Neural progenitor cell (in vitro differentiated cells): ENCODE measurements around the gene KERA. TPM values are rescaled to one million over a fixed set of nuclear protein-coding genes. Genes with fewer than 3 reads are reported as not detected.

Source experiments
- DNase-seq: peaks from one replicate; pipeline ENCODE4 v3.0.0-alpha.2; 2016; ENCODE audit warnings: low spot score
- H2AFZ ChIP-seq: fragments of 200-600 bp; sonication (generic); replicated peaks from 2 replicates; pipeline ENCODE4 v1.6.1; 2016; ENCODE audit warnings: antibody characterized with exemption
- H3F3A ChIP-seq: fragments of 200-600 bp; sonication (generic); 2 replicates; pipeline ENCODE4 v1.6.1; 2016; ENCODE audit warnings: antibody characterized with exemption, low read depth
- H3K27ac ChIP-seq: fragments of 200-600 bp; sonication (generic); 2 replicates; pipeline ENCODE4 v1.5.1; 2016; ENCODE audit warnings: mild to moderate bottlenecking
- H3K27me3 ChIP-seq: fragments of 200-600 bp; sonication (generic); 2 replicates; pipeline ENCODE4 v1.6.1; 2016; ENCODE audit warnings: mild to moderate bottlenecking, moderate library complexity
- H3K36me3 ChIP-seq: fragments of 200-600 bp; sonication (generic); 2 replicates; pipeline ENCODE4 v1.5.1; 2016
- H3K4me1 ChIP-seq: fragments of 200-600 bp; sonication (generic); 2 replicates; pipeline ENCODE4 v1.6.1; 2016; ENCODE audit warnings: mixed run types
- H3K4me2 ChIP-seq: fragments of 200-600 bp; sonication (generic); 2 replicates; pipeline ENCODE4 v1.6.1; 2016
- H3K4me3 ChIP-seq: fragments of 200-600 bp; sonication (generic); 2 replicates; pipeline ENCODE4 v1.5.1; 2016
- H3K79me2 ChIP-seq: fragments of 200-600 bp; sonication (generic); 2 replicates; pipeline ENCODE4 v1.6.1; 2016; ENCODE audit warnings: low read depth
- H3K9ac ChIP-seq: fragments of 200-600 bp; sonication (generic); 2 replicates; pipeline ENCODE4 v1.6.1; 2016
- H3K9me3 ChIP-seq: fragments of 200-600 bp; sonication (generic); 2 replicates; pipeline ENCODE4 v1.5.1; 2016; ENCODE audit warnings: low read depth
- H4K20me1 ChIP-seq: fragments of 200-600 bp; sonication (generic); 2 replicates; pipeline ENCODE4 v1.6.1; 2016; ENCODE audit warnings: low read depth
- H3K27ac Mint-ChIP-seq: 3 replicates; pipeline ENCODE4 v1.8.0; 2021; ENCODE audit warnings: mixed read lengths
- H3K27me3 Mint-ChIP-seq: 2 replicates; pipeline ENCODE4 v1.8.0; 2022; ENCODE audit warnings: low read depth, mild to moderate bottlenecking, inconsistent platforms, moderate library complexity, mixed read lengths; ENCODE audit not compliant: insufficient read depth
- H3K36me3 Mint-ChIP-seq: 3 replicates; pipeline ENCODE4 v1.8.0; 2021; ENCODE audit warnings: mixed read lengths
- H3K4me1 Mint-ChIP-seq: 3 replicates; pipeline ENCODE4 v1.8.0; 2021; ENCODE audit warnings: mixed read lengths
- H3K4me3 Mint-ChIP-seq: 3 replicates; pipeline ENCODE4 v1.8.0; 2021; ENCODE audit warnings: mild to moderate bottlenecking, moderate library complexity, mixed read lengths
- H3K9me3 Mint-ChIP-seq: 3 replicates; pipeline ENCODE4 v1.8.0; 2020; ENCODE audit warnings: mixed read lengths
- EZH2 ChIP-seq: fragments of 200-600 bp; sonication (generic); IDR thresholded peaks from 2 replicates; pipeline ENCODE4 v1.6.1; 2017; ENCODE audit warnings: antibody characterized with exemption, mild to moderate bottlenecking, moderate library complexity
- EZH2phosphoT487 ChIP-seq: fragments of 200-600 bp; sonication (generic); IDR thresholded peaks from 2 replicates; pipeline ENCODE4 v1.6.1; 2017; ENCODE audit warnings: antibody characterized with exemption
- total RNA-seq: library from RNA; depleted of rRNA; stranded (reverse); fragments of >200 nt; gene quantifications from 2 replicates; pipeline ENCODE4 v1.2.3, GENCODE V29; 2015; ENCODE audit warnings: low replicate concordance
- TF ChIP-seq, protein P1 (sequence below): fragments of 200-600 bp; sonication (generic); IDR thresholded peaks from 2 replicates; pipeline ENCODE4 v1.5.1; 2017; ENCODE audit warnings: antibody characterized with exemption, mild to moderate bottlenecking

Gene KERA, protein sequence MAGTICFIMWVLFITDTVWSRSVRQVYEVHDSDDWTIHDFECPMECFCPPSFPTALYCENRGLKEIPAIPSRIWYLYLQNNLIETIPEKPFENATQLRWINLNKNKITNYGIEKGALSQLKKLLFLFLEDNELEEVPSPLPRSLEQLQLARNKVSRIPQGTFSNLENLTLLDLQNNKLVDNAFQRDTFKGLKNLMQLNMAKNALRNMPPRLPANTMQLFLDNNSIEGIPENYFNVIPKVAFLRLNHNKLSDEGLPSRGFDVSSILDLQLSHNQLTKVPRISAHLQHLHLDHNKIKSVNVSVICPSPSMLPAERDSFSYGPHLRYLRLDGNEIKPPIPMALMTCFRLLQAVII
- total RNA-seq: not detected in 2 replicates

DNA sequence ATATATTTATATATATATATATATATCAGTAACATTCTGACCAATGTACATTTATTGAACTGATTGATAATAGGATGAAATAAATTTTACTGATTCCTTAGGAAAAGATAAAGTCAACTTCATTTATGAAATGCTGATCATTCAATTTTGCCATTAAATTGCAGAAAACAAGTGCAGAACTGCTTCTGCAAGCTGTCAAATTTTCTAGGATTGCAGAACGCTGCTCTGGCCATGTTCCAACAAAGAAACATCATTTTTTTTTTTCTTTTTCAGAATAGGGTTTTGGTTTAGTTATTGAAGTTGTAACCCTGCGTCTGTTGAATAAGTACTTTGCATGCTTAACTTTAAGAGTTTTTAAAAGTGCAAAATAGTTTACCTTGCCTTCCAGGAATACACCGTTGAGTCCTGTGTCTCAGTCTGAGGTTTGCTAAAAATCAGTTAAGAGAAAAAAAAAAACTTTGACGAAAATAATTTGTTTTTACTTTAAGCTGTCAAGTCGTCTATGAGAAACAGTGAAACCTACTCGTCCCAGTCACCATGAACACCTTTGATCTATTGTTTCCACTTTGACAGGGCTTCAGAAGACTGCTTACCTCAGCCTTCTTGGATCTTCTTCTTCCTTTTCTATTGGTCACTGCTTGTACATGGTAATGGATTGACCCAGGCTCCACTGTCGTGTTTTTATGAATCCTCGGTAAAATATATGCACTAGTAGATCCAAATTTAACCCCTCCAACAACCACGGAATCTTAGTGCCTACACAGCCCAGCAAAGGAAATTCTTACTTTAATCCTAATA lies at the start of gene KERA:
KERA (minus strand) TSS at position 657 of the 798 bp plus-strand sequence. CDS start 1,743 bp downstream, outside the sequence.
- Mint-ChIP-seq H3K4me3 (no peak within 1 kb of the TSS), H3K9me3 (no peaks in the 10 kb centered on the region), H3K36me3 (no peaks in the 10 kb centered on the region), H3K27ac (no peak within 1 kb of the TSS), H3K27me3 (no peaks in the 10 kb centered on the region), H3K4me1 (peaks cover 8% of the 10 kb centered on the region)
- H3K27me3 ChIP-seq: no peaks in the 10 kb centered on the region
- no peak within 1 kb of the TSS for H3K4me2 ChIP-seq
- H3K9me3 ChIP-seq: no peaks in the 10 kb centered on the region
- no peak for DNase-seq
- no peak within 1 kb of the TSS for H3K27ac ChIP-seq
- no peaks in the 10 kb centered on the region for H4K20me1 ChIP-seq
- no peaks in the 10 kb centered on the region for H3K36me3 ChIP-seq
- no peak within 1 kb of the TSS for H3K4me3 ChIP-seq
- H3K4me1 ChIP-seq: no peaks in the 10 kb centered on the region
- H2AFZ ChIP-seq: no peak within 1 kb of the TSS
- TF ChIP-seq EZH2phosphoT487: no peak
- no peak for TF ChIP-seq EZH2
- TF ChIP-seq, protein P1, sequence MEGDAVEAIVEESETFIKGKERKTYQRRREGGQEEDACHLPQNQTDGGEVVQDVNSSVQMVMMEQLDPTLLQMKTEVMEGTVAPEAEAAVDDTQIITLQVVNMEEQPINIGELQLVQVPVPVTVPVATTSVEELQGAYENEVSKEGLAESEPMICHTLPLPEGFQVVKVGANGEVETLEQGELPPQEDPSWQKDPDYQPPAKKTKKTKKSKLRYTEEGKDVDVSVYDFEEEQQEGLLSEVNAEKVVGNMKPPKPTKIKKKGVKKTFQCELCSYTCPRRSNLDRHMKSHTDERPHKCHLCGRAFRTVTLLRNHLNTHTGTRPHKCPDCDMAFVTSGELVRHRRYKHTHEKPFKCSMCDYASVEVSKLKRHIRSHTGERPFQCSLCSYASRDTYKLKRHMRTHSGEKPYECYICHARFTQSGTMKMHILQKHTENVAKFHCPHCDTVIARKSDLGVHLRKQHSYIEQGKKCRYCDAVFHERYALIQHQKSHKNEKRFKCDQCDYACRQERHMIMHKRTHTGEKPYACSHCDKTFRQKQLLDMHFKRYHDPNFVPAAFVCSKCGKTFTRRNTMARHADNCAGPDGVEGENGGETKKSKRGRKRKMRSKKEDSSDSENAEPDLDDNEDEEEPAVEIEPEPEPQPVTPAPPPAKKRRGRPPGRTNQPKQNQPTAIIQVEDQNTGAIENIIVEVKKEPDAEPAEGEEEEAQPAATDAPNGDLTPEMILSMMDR: no peak
- no peak within 1 kb of the TSS for H3K9ac ChIP-seq
- no peaks in the 10 kb centered on the region for H3F3A ChIP-seq
- H3K79me2 ChIP-seq: no peaks in the 10 kb centered on the region

DNA sequence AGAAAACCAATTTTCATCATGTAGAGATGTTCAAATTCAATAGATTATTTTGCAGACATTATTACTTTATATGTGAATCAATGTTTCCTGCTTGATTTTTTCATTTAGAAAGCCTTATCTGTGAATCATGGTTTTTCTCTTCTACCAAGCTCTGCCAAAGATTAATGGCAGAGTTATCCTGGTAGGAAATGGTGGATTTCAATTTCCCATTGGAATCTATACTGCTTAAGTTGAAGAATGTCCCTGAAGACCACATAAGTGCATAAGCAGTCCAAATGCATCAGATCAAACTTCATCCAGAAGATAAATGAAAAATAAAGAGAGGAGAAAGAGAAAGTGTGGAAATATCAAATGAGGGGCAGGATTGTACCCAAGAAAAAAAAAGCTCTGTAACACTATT lies 48.5 kb upstream of the KERA start:
- Histone ChIP-seq H3K9ac (no peak overlapping the region), H2AFZ (no peak overlapping the region), H3K27ac (no peak overlapping the region), H3K36me3 (no peaks in the 10 kb centered on the region), H4K20me1 (no peaks in the 10 kb centered on the region), H3F3A (no peaks in the 10 kb centered on the region), H3K9me3 (no peaks in the 10 kb centered on the region), H3K4me2 (no peak overlapping the region), H3K4me1 (no peaks in the 10 kb centered on the region), H3K4me3 (no peak overlapping the region), H3K79me2 (no peaks in the 10 kb centered on the region), H3K27me3 (no peaks in the 10 kb centered on the region)
- TF ChIP-seq EZH2 (no peak), EZH2phosphoT487 (no peak)
- TF ChIP-seq, protein P1: no peak
- Mint-ChIP-seq H3K4me1 (peaks cover 7% of the 10 kb centered on the region), H3K36me3 (no peaks in the 10 kb centered on the region), H3K4me3 (no peak overlapping the region), H3K27me3 (no peaks in the 10 kb centered on the region), H3K9me3 (no peaks in the 10 kb centered on the region), H3K27ac (no peak overlapping the region)
- DNase-seq: no peak

DNA sequence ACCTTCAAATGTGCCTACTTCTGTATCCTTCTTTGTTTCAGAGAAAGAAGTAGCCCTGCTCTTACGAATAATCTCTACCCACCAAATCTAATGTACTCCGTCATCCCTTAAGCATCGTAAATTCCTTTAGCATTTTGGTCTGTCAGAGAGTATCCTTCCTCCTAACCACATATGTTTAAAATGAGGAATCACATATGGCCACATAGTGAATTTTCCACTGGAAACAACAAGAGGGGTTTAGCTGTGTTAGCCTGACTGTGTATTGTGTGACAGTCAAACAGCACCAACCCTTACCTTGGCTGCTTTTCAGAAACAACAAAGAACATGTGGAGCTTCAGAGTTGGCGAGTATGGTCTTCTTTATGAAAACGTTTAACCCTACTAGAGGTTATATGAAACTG lies 48.0 kb upstream of the KERA start:
- no peak overlapping the region for H3K9ac ChIP-seq
- H3K4me3 Mint-ChIP-seq: no peak overlapping the region
- peaks cover 3% of the 10 kb centered on the region for H3K4me1 Mint-ChIP-seq
- no peak overlapping the region for H3K4me2 ChIP-seq
- H3K4me3 ChIP-seq: no peak overlapping the region
- H3K27ac Mint-ChIP-seq: no peak overlapping the region
- no peaks in the 10 kb centered on the region for H4K20me1 ChIP-seq
- TF ChIP-seq, protein P1: no peak
- TF ChIP-seq EZH2phosphoT487 (no peak), EZH2 (no peak)
- no peak overlapping the region for H3K27ac ChIP-seq
- H2AFZ ChIP-seq: no peak overlapping the region
- no peaks in the 10 kb centered on the region for H3K9me3 Mint-ChIP-seq
- H3K4me1 ChIP-seq: no peaks in the 10 kb centered on the region
- no peak for DNase-seq
- H3F3A ChIP-seq: no peaks in the 10 kb centered on the region
- no peaks in the 10 kb centered on the region for H3K79me2 ChIP-seq
- H3K27me3 ChIP-seq: no peaks in the 10 kb centered on the region
- no peaks in the 10 kb centered on the region for H3K36me3 ChIP-seq
- no peaks in the 10 kb centered on the region for H3K9me3 ChIP-seq
- no peaks in the 10 kb centered on the region for H3K27me3 Mint-ChIP-seq
- H3K36me3 Mint-ChIP-seq: no peaks in the 10 kb centered on the region
